LHCN-M2 (cell line): ENCODE measurements around the gene PERM1. TPM values are rescaled to one million over a fixed set of nuclear protein-coding genes. Genes with fewer than 3 reads are reported as not detected.
"Not testable (repeated sequence)": the region's sequence is repeated elsewhere in the genome, so short reads cannot be mapped to it uniquely, and the experiment has no call there.

Experiments used
- DNase-seq: peaks from one replicate; pipeline ENCODE4 v3.0.0-alpha.2; 2012; ENCODE audit warnings: low read depth
- total RNA-seq: library from RNA; depleted of rRNA; stranded (reverse); fragments of >200 nt; gene quantifications from 2 replicates; pipeline ENCODE4 v1.2.3, GENCODE V29; 2014

PERM1 gene
- total RNA-seq, 1 experiment from 2014 or later, result not detected

DNA sequence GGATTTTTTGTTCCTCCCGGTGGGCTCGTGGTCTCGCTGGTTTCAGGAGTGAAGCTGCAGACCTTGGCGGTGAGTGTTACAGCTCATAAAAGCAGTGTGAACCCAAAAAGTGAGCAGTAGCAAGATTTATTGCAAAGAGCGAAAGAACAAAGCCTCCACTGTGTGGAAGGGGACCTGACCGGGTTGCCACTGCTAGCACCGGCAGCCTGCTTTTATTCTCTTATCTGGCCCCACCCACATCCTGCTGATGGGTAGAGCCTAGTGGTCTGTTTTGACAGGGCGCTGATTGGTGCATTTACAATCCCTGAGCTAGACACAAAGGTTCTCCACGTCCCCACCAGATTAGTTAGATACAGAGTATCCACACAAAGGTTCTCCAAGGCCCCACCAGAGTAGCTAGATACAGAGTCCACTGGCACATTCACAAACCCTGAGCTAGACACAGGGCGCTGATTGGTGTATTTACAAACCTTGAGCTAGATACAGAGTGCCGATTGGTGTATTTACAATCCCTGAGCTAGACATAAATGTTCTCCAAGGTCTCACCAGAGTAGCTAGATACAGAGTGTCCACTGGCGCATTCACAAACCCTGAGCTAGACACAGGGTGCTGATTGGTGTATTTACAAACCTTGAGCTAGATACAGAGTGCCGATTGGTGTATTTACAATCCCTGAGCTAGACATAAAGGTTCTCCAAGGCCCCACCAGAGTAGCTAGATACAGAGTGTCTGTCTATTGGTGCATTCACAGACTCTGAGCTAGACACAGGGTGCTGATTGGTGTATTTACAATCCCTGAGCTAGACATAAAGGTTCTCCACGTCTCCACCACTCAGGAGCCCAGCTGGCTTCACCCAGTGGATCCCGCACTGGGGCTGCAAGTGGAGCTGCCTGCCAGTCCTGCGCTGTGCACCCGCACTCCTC lies 35.8 kb upstream of the PERM1 start:
- not testable (repeated sequence) for DNase-seq

DNA sequence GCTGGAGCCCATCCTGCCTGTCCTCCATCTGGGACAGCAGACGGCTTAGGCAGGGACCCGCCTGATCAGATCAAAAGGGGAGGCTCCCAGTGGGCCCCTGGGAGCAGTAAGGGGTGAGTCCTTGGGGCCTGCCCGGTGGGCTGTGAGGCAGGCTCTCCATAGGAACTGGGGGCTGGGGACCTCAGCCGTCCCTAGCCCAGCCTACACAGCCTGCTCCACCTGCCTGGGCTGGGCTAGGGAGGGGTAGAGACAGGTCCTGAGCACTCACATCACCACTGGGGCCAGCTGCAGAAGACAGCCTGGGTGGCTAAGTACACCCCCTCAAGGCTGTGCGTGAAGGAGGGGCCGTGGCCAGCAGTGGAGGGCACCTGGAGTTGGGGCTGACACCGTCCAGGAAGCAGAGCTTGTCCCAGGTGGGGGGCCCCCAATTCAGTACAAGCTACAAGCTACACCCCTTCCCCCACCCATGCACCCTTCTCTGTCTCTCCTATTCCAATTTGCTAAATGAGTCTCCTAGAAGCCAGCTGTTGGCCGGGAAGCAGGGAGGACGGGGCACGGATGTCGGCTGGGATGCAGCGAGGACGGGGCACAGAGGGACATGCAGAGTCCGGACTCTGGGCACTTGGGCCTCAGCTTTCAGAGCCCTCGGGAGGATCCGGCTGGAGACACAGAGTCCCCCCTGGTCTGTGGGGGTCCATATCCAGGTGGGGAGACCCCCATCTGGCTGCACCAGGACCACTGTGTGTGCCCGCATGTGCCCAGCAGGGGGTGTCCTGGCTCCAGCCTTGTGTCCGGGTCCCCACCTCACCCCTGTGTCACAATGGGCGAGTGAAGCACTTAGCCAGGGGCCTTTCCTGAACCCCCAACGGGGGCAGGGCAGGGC lies 33.1 kb upstream of the PERM1 start:
- no peak for DNase-seq

DNA sequence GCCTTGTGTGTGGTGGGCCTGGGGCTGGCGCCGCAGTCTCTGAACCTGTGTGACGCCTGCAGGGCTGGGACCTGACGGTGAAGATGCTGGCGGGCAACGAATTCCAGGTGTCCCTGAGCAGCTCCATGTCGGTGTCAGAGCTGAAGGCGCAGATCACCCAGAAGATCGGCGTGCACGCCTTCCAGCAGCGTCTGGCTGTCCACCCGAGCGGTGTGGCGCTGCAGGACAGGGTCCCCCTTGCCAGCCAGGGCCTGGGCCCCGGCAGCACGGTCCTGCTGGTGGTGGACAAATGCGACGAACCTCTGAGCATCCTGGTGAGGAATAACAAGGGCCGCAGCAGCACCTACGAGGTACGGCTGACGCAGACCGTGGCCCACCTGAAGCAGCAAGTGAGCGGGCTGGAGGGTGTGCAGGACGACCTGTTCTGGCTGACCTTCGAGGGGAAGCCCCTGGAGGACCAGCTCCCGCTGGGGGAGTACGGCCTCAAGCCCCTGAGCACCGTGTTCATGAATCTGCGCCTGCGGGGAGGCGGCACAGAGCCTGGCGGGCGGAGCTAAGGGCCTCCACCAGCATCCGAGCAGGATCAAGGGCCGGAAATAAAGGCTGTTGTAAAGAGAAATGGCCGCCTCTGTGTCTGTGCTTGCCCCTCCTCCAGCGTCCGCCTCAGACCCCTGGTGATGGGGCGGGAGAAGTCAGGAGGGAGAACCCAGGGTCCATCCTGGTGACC lies 32.2 kb upstream of the PERM1 start:
- no peak for DNase-seq

DNA sequence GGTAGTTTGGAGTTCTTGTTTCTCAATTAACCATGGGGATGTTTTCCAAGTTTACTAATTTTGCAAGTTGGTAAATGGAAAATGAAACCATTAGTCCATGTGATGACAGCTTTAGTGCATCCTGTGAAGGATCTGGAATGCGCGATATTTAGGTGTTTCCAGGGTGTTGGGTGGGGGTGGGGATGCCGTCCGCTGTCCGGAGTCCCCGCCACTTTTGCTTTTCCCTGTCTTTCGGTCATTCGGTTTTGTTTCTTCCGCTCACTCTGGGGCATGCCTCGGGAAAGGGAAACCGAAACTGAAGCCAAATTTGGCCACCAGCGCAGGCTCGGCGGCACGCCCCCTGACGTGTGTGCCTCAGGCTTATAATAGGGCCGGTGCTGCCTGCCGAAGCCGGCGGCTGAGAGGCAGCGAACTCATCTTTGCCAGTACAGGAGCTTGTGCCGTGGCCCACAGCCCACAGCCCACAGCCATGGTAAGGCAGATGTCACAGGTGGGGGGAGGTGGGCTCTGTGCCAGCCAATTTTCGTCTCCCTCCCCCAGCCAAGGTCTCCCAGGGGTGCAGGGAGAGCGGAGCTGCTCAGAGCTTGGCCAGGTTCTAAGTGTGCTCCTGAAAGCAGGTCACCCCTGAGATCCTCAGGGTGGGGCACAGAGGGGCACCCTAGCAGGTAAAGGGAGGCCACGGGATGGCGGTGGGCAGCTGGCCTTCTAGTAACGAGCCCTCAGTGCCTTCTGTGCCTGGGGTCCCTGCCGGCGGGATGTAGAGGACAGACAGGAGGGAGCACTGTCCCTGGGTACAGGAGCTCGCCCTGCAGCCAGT lies 31.4 kb upstream of the PERM1 start, which contains the start of gene ISG15:
ISG15 (plus strand) TSS at position 393 of the 817 bp plus-strand sequence; CDS start at position 470, 77 bp downstream.
- DNase-seq, result peak; percentile 82

DNA sequence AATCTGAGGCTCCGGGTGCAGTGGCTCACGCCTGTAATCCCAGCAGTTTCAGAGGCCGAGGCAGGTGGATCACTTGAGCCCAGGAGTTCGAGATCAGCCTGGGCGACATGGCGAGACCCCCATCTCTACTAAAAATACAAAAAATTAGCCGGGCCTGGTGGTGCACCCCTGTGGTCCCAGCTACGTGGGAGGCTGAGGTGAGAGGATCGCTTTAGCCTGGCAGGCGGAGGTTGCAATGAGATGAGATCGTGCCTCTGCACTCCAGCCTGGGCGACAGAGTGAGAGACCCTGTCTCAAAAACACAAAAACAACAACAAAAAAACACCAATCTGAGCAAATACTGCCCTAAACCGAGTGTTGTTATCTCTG lies 30.8 kb upstream of the PERM1 start:
- DNase-seq, result not testable (repeated sequence)

DNA sequence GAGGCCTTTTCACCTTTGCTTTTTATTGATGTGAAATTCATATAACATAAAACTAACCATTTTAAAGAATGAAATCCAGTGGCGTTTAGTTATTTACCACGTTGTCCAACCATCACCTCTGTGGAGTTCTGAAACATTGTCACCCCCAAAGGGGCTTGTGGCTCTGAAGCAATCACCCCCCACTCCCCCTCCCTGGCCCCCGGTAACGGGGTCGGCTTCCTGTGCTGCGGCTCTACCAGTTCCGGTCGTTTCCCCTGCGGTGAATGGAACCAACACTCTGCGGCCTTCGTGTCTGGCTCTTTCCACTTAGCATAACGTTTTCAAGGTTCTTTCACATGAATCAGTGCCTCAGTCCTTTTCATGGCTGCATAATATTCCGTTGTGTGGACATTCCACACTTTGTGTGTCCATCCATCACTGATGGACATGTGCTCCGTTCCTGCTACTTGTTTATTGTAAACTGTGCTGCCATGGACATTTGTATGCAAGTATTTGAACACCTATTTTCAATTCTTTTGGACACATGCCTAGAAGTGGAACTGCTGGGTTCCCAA lies 29.6 kb upstream of the PERM1 start:
- DNase-seq, result no peak

DNA sequence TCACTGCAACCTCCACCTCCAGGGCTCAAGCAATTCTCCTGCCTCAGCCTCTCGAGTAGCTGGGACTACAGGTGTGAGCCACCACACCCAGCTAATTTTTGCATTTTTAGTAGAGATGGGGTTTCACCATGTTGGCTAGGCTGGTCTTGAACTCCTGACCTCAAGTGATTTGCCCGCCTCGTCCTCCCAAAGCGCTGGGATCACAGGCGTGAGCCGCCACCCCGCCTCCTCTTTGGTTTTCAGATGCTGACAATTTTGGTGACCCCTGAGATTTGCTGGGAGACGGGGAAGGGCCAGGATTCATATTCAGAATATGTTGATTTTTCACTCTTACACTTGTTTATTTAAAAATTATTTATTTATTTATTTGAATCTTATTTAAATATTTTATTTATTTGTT lies 28.2 kb upstream of the PERM1 start:
- not testable (repeated sequence) for DNase-seq

DNA sequence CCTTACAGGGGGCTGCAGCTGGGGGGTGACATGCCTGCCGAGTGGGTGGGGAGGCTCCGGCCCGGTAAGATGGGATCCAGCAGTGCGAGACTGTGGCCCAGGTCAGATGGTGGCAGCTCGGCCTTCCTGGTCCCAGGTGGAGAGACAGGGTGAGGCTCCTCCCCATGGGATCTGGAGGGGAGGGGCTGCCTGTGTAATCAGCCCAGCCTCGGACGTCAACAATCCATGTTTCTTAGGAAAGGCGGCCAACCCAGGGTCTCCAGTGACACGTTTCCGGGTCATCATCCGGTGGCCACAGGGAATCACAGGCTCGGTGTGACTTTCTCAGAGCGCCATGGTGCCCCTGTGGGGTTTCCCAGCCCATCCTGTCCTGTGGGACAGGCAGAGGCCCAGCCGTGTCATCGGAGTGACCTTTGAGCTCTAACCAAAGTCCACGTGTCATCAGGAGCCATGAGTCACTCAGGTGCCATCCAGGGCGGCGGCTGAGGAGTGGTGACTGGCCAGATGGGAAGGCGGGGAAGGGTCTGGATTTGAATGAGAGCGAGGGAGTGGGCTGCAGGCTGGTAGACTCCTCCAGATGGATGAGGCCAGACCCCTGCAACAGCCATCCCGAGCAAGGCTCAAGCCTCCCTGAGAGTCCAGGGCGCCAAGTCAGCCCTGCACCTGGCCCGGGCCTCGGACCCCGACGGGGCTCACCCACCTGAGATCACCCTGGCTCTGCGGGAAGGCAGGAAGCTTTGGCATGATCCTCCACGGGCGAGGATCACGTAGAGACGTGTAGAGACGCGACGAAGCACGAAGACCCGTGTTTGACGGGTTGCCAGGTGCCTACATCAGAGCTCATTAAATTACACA lies 24.6 kb upstream of the PERM1 start:
- DNase-seq, result no peak

DNA sequence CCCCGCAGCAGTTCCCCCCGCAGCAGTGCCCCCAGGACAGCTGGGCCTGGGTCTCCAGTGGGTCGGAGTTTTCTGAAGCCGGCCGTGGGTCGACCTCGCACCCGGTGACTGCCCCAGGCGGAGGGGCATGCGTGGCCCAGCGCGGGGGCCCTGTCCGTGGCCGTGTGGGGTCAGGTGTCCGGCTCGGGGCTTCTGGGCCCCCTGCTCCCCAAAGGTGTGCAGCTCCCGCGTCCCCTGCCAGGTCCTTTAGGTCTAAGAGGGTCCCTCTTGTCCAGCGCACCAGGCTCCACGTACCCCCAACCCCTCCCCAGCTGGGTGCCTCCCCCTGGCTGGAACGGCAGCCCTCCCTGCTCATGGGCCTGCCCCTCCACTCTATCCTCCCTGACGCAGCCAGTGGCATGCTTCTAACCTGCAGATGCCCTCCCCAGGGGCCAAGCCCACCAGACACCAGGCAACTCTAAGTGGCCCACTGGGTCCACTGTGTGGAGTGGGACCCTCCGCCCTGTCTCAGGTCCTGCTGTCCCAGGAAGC lies 23.9 kb upstream of the PERM1 start:
- DNase-seq, result no peak

DNA sequence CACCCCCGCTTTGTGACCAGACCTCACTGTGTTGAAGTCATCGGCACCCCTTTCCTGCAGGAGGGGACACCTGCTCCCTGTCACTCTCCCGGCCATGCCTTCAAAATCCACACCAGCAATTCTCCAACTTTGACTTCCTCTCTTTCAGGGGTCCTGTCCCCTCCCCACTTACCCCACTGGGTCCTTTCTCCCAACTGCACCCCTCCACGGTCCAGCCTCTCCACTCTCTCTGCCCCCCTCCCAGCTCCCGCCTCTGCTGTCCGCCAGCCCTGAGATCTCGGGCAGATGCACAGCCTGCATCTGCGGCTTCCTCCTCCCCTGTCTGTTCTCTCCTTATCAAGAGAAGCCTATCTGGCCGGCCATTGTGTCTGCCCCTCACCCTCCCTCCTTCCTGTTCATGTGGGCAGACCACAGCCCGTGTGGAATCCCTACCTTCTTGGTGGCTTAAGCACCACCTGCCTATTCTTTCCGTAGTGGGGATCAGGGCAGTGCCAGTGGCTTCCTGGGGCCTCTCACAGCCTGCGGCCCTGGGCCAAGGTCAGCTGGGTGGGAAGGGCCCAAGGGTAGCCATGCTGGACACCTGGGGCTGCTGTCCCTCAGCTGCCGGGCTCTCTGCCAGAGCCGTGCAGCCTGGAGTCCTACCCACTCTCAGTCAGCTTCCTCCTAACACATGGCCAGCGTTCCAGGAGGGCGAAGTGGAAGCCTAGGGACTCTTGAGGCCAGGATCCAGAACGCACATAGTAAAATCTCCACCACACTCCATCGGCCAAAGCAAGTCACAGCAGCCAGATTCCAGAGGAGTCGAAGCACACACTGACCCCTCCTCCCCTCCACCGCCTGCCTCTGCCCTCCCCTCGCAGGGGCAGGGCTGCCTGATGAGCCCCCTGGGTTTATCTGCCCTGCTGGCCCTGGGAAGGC lies 23.1 kb upstream of the PERM1 start:
- DNase-seq, result peak; percentile 66

DNA sequence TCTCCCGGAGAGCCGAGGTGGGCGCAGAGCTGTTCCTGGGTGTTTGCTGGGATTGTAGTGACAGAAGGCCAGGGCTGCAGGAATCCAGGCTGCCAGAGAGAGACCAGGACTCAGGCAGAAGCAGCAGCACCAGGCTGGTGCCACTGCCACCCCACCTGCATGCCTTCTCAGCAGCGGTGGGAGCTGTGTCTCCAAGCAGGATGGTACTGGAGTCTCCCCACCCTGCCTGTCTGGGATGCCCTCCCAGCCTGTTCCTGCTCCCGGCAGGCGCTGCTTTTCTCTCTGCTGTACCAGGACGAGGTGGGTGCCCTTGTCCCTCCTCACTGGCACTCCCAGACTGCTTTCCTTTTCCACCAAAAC lies 22.5 kb upstream of the PERM1 start:
- no peak for DNase-seq

DNA sequence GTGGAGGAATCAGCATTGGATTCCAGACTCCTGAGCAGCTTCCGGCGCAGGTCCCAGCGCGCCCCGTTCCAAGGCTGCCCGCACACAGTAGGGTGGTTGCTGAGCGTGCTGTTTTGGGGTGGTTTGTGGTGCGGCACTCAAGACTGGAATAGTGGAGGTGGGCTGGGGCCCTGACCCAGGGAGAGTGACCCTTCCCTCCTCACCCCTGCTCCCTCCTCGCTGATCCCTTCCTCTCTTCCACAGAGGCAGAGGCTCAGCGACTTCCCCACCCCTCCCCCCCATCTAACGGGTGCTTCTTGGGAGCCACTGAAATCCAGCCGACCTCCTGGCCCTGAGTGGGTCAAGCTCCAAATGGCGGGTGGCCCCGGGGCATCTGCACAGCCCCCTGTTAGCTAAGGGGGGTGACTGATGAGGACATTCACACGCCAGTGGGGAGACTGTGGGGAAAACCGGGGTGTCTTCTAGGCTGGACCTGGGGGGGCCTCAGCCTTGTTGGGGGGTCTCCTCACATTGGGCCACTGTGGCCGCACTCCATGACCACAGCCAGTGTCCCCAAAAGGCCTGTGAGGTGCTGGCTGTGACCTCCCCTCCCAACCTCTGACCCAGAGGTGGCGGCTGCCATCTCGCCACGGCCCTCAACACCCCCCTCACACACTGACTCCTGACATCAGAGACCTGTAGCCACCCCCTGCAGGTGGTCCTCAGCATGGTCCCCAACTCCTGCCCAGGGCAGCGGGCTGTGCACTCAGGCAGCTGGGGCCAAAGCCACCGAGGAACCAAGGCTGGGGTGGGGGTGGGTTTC lies 21.9 kb upstream of the PERM1 start:
- no peak for DNase-seq

DNA sequence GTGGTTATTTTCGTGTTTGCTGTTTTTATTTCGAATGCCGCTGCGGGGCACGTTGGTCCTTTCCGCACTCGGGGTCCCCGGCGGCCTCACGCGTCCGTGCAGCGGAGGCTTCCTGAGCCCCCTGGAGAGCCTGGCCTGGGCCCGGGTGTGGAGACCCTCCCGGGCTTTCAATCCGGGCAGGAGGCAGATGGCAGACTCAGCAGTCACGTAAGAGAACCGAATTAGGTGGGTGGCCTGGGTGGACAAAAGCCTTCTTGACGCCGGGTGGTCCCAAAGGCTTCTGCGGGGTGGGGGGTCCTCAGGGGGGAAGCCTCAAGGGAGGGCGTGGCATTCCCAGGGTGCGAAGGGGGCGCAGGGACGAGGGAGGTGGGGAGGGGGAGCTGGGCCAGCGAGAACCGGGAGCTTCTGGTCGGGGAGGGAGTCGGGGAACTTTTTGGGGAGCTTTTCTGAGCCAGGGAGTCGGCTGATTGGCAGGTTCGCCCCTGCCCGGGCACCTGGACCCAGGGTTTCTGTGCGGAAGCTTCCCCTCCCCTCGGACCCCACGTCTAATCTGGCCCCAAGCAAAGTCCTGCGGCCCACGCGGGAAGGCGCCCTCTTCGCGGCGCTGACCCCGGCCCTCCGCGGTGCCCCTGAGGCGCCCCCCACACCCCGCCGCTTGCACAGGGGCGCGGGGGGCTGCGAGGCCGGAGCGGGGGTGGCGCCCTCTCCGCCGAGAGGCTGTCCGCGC lies 19.3 kb upstream of the PERM1 start:
- DNase-seq, result no peak

DNA sequence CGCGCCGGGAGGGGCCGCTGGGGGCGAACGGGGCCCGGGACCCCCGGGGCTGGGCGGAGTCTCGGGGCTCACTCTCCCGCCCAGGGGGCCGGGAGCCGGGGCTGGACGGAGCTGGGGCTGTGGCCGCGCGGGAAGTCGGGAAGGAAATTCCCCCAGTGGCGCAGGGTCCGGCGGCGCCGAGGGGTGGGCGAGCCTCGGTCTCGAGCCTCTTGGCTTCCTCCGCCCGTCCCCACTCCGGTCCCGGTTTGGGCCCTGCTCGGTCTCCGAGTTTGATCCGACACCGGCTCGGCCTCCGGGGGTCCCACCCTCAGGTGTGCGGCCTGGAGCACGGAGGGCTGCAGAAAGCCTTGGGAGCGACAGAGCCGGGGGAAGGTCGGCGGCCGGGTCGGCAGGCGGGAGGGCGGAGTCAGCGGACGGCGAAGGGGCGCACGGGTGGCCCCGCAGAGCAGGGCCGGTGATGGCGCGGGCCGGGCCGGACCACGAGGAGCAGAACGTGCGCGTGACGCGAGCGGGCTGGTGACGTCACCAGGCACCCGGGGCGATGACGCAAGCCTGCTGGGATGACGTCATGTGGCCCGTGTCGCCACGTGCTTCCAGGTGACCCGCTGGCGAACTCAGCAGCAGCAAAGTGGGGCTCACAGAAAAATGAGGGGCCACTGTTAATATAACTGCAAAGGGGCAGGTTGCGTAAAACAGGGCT lies 18.6 kb upstream of the PERM1 start:
- DNase-seq, result peak; percentile 51

DNA sequence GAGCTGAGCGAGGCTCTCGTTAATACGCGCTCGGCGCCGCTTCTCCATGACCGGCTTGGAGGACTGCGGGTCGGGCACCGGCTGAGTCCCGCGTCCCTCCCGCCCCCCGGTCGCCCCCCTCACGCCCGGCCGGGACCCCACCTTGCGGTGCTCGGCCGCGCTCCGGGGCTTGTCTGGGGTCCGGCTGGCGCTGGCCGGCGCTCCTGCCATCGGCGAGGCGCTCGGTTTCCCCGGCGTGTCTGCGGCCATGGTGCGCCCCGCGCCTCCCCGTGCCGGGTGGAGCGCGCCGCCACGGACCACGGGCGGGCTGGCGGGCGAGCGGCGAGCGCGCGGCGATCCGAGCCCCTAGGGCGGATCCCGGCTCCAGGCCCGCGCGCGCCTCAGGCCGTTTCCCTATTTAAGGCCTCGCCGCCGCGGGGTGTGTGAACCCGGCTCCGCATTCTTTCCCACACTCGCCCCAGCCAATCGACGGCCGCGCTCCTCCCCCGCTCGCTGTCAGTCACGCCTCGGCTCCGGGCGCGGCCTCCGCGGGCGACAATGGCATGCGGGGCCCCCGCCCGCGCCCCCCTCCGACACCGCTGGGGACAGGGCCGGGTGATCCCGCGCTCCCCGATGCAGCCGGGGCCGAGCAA lies 17.9 kb upstream of the PERM1 start, which contains the start of gene HES4:
HES4 (minus strand) TSS at position 373 of the 632 bp plus-strand sequence; CDS start at position 249, 124 bp downstream.
- peak; percentile 73 for DNase-seq
